H1 (cell line): ENCODE results near the gene PFKP. TPM values are rescaled to one million over a fixed set of nuclear protein-coding genes. Genes with fewer than 3 reads are reported as not detected.

Experiments
- CTCF ChIA-PET: fragments of 300-600 bp; sonication (Branson Sonifier 250); formaldehyde crosslinking; loops from one replicate; lab custom pipeline; 2021; ENCODE audit not compliant: partially characterized antibody; lab: Charles Lee
- POLR2A ChIA-PET: fragments of 300-600 bp; sonication (Branson Sonifier 250); formaldehyde crosslinking; loops from one replicate; lab custom pipeline; 2021; ENCODE audit warnings: inconsistent platforms; ENCODE audit not compliant: partially characterized antibody; lab: Charles Lee
- DNase-seq, 2 experiments: peaks; one replicate each; pipeline versions ENCODE4 v3.0.0 to v3.0.0-alpha.2; 2010 to 2022; ENCODE audit warnings: low spot score in 2 of 2, low read depth in 1 of 2, mixed read lengths in 1 of 2
- FAIRE-seq: peaks from 2 replicates; lab custom pipeline; 2011; peaks lifted over from hg19 to GRCh38; lab: Jason Lieb, UNC
- H2AFZ ChIP-seq: 2 replicates; pipeline ENCODE4 v1.8.1; 2012; ENCODE audit warnings: low read length, inconsistent platforms
- H2AK5ac ChIP-seq: 2 replicates; pipeline ENCODE4 v1.6.1; 2013; ENCODE audit warnings: low read depth, low read length
- H2BK120ac ChIP-seq: replicated peaks from 2 replicates; pipeline ENCODE3; 2013; ENCODE audit warnings: low read depth, low read length, inconsistent platforms
- H2BK12ac ChIP-seq: 2 replicates; pipeline ENCODE4 v1.6.1; 2013; ENCODE audit warnings: low read depth, low read length
- H2BK15ac ChIP-seq: 2 replicates; pipeline ENCODE4 v1.6.1; 2013; ENCODE audit warnings: low read length
- H2BK20ac ChIP-seq: 2 replicates; pipeline ENCODE4 v1.6.1; 2013; ENCODE audit warnings: low read length
- H2BK5ac ChIP-seq: 2 replicates; pipeline ENCODE4 v1.6.1; 2013; ENCODE audit warnings: low read depth, low read length
- H3K14ac ChIP-seq: 2 replicates; pipeline ENCODE4 v1.6.1; 2013; ENCODE audit warnings: inconsistent platforms; ENCODE audit not compliant: insufficient read length
- H3K18ac ChIP-seq: 2 replicates; pipeline ENCODE4 v1.6.1; 2013; ENCODE audit warnings: low read length; ENCODE audit errors: extremely low read depth
- H3K23ac ChIP-seq: 2 replicates; pipeline ENCODE4 v1.6.1; 2013; ENCODE audit warnings: inconsistent platforms; ENCODE audit not compliant: insufficient read length
- H3K23me2 ChIP-seq: 2 replicates; pipeline ENCODE4 v1.6.1; 2013; ENCODE audit warnings: low read depth, low read length
- H3K27ac ChIP-seq: 2 replicates; pipeline ENCODE4 v1.6.1; 2011; ENCODE audit warnings: low read depth, low read length, inconsistent platforms
- H3K27me3 ChIP-seq, 4 experiments: replicated peaks in 1 of 4; 1 replicate in 1 of 4; 2 replicates in 3 of 4; pipeline versions ENCODE4 v1.6.1 to v1.8.1; 2011 to 2013; ENCODE audit warnings: low read length in 3 of 4, mild to moderate bottlenecking in 3 of 4, inconsistent platforms in 2 of 4, mixed read lengths in 2 of 4, moderate library complexity in 1 of 4; ENCODE audit not compliant: control insufficient read depth in 3 of 4, insufficient read depth in 3 of 4; ENCODE audit errors: extremely low read depth in 1 of 4
- H3K36me3 ChIP-seq, 4 experiments: 2 replicates each; pipeline versions ENCODE4 v1.6.1 to v1.8.1; 2011 to 2013; ENCODE audit warnings: mild to moderate bottlenecking in 4 of 4, low read length in 3 of 4, moderate library complexity in 2 of 4, control low read depth in 1 of 4, inconsistent platforms in 1 of 4; ENCODE audit not compliant: insufficient read depth in 4 of 4, control insufficient read depth in 2 of 4
- H3K4ac ChIP-seq: replicated peaks from 2 replicates; pipeline ENCODE3; 2013; ENCODE audit warnings: low read length, low read depth, mixed read lengths, inconsistent platforms; ENCODE audit not compliant: insufficient read length
- H3K4me1 ChIP-seq, 4 experiments: replicated peaks in 1 of 4; 1 replicate in 1 of 4; 2 replicates in 3 of 4; pipeline versions ENCODE4 v1.6.1 to v1.8.1; 2011 to 2013; ENCODE audit warnings: low read length in 3 of 4, inconsistent platforms in 2 of 4, mixed read lengths in 1 of 4; ENCODE audit not compliant: insufficient read depth in 4 of 4, control insufficient read depth in 3 of 4
- H3K4me2 ChIP-seq, 2 experiments: 2 replicates each; pipeline versions ENCODE4 v1.6.1 to v1.8.1; 2011 to 2013; ENCODE audit warnings: low read depth in 2 of 2, low read length in 2 of 2, control low read depth in 1 of 2, inconsistent platforms in 1 of 2, mild to moderate bottlenecking in 1 of 2; ENCODE audit not compliant: insufficient read depth in 1 of 2
- H3K4me3 ChIP-seq, 4 experiments: fragments of 200-600, 300-600 bp in 1 of 4; sonication (generic), shearing (Covaris generic), sonication (Bioruptor Twin) in 1 of 4; 2 replicates each; pipeline versions ENCODE4 v1.5.1 to v1.8.1; 2011 to 2016; ENCODE audit warnings: low read length in 4 of 4, low read depth in 3 of 4, control low read depth in 2 of 4, inconsistent platforms in 2 of 4, mild to moderate bottlenecking in 2 of 4, mixed read lengths in 1 of 4, moderate library complexity in 1 of 4; ENCODE audit not compliant: insufficient read depth in 2 of 4; ENCODE audit errors: extremely low read depth in 1 of 4
- H3K56ac ChIP-seq: replicated peaks from 2 replicates; pipeline ENCODE3; 2013; ENCODE audit warnings: low read depth, mild to moderate bottlenecking, mixed read lengths, low read length, inconsistent platforms; ENCODE audit not compliant: insufficient read length
- H3K79me1 ChIP-seq: 2 replicates; pipeline ENCODE4 v1.6.1; 2013; ENCODE audit warnings: low read depth, low read length, control low read depth
- H3K79me2 ChIP-seq, 2 experiments: 2 replicates each; pipeline versions ENCODE4 v1.6.1 to v1.8.1; 2012 to 2013; ENCODE audit warnings: low read length in 2 of 2, mild to moderate bottlenecking in 2 of 2, inconsistent platforms in 1 of 2; ENCODE audit not compliant: insufficient read depth in 2 of 2, control insufficient read depth in 1 of 2
- H3K9ac ChIP-seq, 4 experiments: replicated peaks in 1 of 4; 1 replicate in 1 of 4; 2 replicates in 3 of 4; pipeline versions ENCODE4 v1.6.1 to v1.8.1; 2011 to 2013; ENCODE audit warnings: low read depth in 3 of 4, low read length in 3 of 4, control low read depth in 2 of 4, mild to moderate bottlenecking in 2 of 4, moderate library complexity in 2 of 4, inconsistent platforms in 1 of 4; ENCODE audit errors: extremely low read depth in 1 of 4
- H3K9me3 ChIP-seq, 2 experiments: 2 replicates each; pipeline versions ENCODE4 v1.6.1 to v1.8.1; 2012 to 2013; ENCODE audit warnings: mild to moderate bottlenecking in 2 of 2, moderate library complexity in 2 of 2, control low read depth in 1 of 2, inconsistent platforms in 1 of 2, low read depth in 1 of 2, low read length in 1 of 2, mixed read lengths in 1 of 2; ENCODE audit not compliant: insufficient read depth in 2 of 2
- H4K20me1 ChIP-seq, 2 experiments: replicated peaks in 1 of 2; 2 replicates each; pipeline versions ENCODE3 to v1.8.1; 2011 to 2013; ENCODE audit warnings: inconsistent platforms in 2 of 2, low read length in 2 of 2, mild to moderate bottlenecking in 1 of 2; ENCODE audit not compliant: insufficient read depth in 2 of 2, control insufficient read depth in 1 of 2
- H4K5ac ChIP-seq: 2 replicates; pipeline ENCODE4 v1.6.1; 2013; ENCODE audit warnings: low read length, low read depth, mixed read lengths, inconsistent platforms; ENCODE audit not compliant: insufficient read length
- H4K8ac ChIP-seq: 2 replicates; pipeline ENCODE4 v1.8.0; 2013; ENCODE audit warnings: mild to moderate bottlenecking, moderate library complexity, low read length, inconsistent platforms; ENCODE audit not compliant: insufficient read depth; ENCODE audit errors: extremely low read depth
- H4K91ac ChIP-seq: replicated peaks from 2 replicates; pipeline ENCODE3; 2013; ENCODE audit warnings: low read length, mixed read lengths, inconsistent platforms; ENCODE audit not compliant: insufficient read length
- BCL11A ChIP-seq, 2 experiments: IDR thresholded peaks; one replicate each; pipeline ENCODE4 v1.6.1; 2011; ENCODE audit warnings: low read depth in 2 of 2, low read length in 2 of 2, mild to moderate bottlenecking in 2 of 2
- CBX5 ChIP-seq: fragments of 300-800, 300-1000 bp; sonication (generic); IDR thresholded peaks from 2 replicates; pipeline ENCODE4 v1.7.1; 2016; ENCODE audit warnings: antibody characterized with exemption, low read length, low read depth
- JUND ChIP-seq: IDR thresholded peaks from 2 replicates; pipeline ENCODE4 v1.6.1; 2011; ENCODE audit warnings: mild to moderate bottlenecking, improper control_type of control experiment, low read length
- MAFK ChIP-seq: IDR thresholded peaks from 2 replicates; pipeline ENCODE4 v1.6.1; 2012; ENCODE audit warnings: low read depth, mild to moderate bottlenecking, improper control_type of control experiment, low read length
- RAD21 ChIP-seq, 2 experiments: IDR thresholded peaks in 1 of 2; conservative IDR thresholded peaks in 1 of 2; 2 replicates each; pipeline ENCODE4 v1.6.1; 2011; ENCODE audit warnings: low read depth in 2 of 2, low read length in 2 of 2, improper control_type of control experiment in 1 of 2, inconsistent platforms in 1 of 2, mild to moderate bottlenecking in 1 of 2, moderate library complexity in 1 of 2
- RNF2 ChIP-seq: fragments of 200-900, 300-1000 bp; sonication (generic); IDR thresholded peaks from 2 replicates; pipeline ENCODE4 v1.7.1; 2016; ENCODE audit warnings: borderline replicate concordance, low read depth, mild to moderate bottlenecking, antibody characterized with exemption, low read length; ENCODE audit not compliant: poor library complexity, severe bottlenecking; ENCODE audit errors: missing control alignments
- SUZ12 ChIP-seq: fragments of 200-600 bp; sonication (generic); IDR thresholded peaks from 2 replicates; pipeline ENCODE4 v1.6.1; 2012; ENCODE audit warnings: mild to moderate bottlenecking, inconsistent platforms, low read length, moderate library complexity, mixed read lengths
- WGBS, 2 experiments: shearing (Covaris generic) in 1 of 2; methylation state at CpG; one replicate each; pipeline versions ENCODE4 v1.1.6 to v1.1.7; 2013 to 2015; ENCODE audit warnings: low lambda C conversion rate in 2 of 2, mixed read lengths in 2 of 2, inconsistent platforms in 1 of 2, low coverage in 1 of 2, missing lambda C conversion rate in 1 of 2; ENCODE audit not compliant: insufficient replicate concordance in 2 of 2, insufficient coverage in 1 of 2, insufficient read length in 1 of 2; ENCODE audit errors: extremely low coverage in 1 of 2, missing lambda C conversion rate in 1 of 2; 5-methylcytosine and 5-hydroxymethylcytosine counted together
- polyA plus RNA-seq, 7 experiments: library from polyadenylated mRNA; depleted of rRNA in 3 of 7; stranded (reverse) in 5 of 7; unstranded in 2 of 7; fragments of >200 nt in 5 of 7; fragments of 200-250 nt in 2 of 7; gene quantifications; 1 replicate in 5 of 7; 2 replicates in 1 of 7; 4 replicates in 1 of 7; pipeline versions ENCODE4 v1.2.1 to v1.2.3, GENCODE V29; 2011 to 2013; ENCODE audit warnings: missing spikeins in 2 of 7, mixed read lengths in 2 of 7
- total RNA-seq: library from RNA; stranded (reverse); fragmentation: NEBNext Ultra II Directional; extraction: Animal tissue kit (Norgen Biotek cat#: 25700); gene quantifications from 2 replicates; pipeline ENCODE4 v1.2.1, GENCODE V29; 2021
- TF ChIP-seq, protein P1 (sequence below), 3 experiments: IDR thresholded peaks; 1 replicate in 2 of 3; 2 replicates in 1 of 3; pipeline versions ENCODE4 v1.5.1 to v1.6.1; 2011; ENCODE audit warnings: low read length in 3 of 3, mild to moderate bottlenecking in 3 of 3, inconsistent platforms in 2 of 3, low read depth in 1 of 3, moderate library complexity in 1 of 3; ENCODE audit not compliant: insufficient read depth in 1 of 3; ENCODE audit errors: control extremely low read depth in 1 of 3

The PFKP gene
- total and polyA plus RNA-seq, 2 of the 8 experiments (the other 6 are each of a cell fraction or from before 2014, with no cell fraction given) = 51.2 to 128 TPM

DNA sequence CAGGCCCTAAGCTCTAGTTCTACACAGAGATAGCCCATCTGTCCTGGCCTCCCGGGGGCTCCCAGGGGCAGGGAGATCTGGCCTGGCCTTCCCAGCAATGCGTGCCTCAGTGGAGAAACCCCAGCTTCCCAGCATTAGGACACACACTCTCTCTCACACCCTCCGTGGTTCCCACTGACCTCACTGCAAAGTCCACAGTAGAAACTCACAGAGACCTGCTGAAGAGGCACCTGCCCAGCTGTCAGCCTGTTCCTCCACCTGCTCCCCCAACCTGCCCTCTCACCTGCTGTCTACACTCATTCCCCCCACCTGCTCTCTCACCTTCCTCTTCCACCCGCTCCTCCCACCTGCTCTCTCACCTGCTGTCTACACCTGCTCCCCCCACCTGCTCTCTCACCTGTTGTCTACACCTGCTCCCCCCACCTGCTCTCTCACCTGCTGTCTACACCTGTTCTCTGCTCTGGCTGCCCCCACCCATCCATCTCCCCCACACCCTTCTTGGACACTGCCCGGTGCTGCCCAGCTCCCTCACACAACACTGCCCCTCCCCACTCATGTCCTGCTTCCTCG lies 21.1 kb upstream of the PFKP start:
- FAIRE-seq (no peak), DNase-seq (no peak)
- Histone ChIP-seq H3K23me2 (peaks cover 2% of the 10 kb centered on the region; the same call in 1 of the 2 replicates), H4K91ac (peak overlapping the region; percentile 56), H4K8ac (no peak overlapping the region; the same call in 1 of the 2 replicates), H3K4me2 (peak overlapping the region in 1 of 2 experiments; percentile 31; a peak in 2 of 4 replicates), H2AK5ac (peak overlapping the region; percentile 13; the same call in 1 of the 2 replicates), H3K56ac (no peak overlapping the region), H3K9ac (no peak overlapping the region), H3K79me1 (no peaks in the 10 kb centered on the region), H2BK12ac (peak overlapping the region; percentile 96), H3K4ac (no peak overlapping the region), H2BK15ac (peak overlapping the region; percentile 95; the same call in 1 of the 2 replicates), H3K18ac (peak overlapping the region; percentile 90), H2BK5ac (peak overlapping the region; percentile 78; the same call in 1 of the 2 replicates), H4K5ac (no peak overlapping the region), H3K4me3 (no peak overlapping the region), H3K79me2 (no peaks in the 10 kb centered on the region), H2BK120ac (no peak overlapping the region), H2AFZ (peak overlapping the region; percentile 46; the same call in 1 of the 2 replicates), H3K27me3 (no peaks in the 10 kb centered on the region), H3K23ac (no peak overlapping the region), H3K9me3 (peaks cover 0 to 2% of the 10 kb centered on the region in 2 experiments; a peak in 2 of 4 replicates), H3K14ac (no peak overlapping the region), H3K27ac (no peak overlapping the region), H4K20me1 (no peaks in the 10 kb centered on the region), H2BK20ac (peak overlapping the region; percentile 80; the same call in 1 of the 2 replicates), H3K36me3 (no peaks in the 10 kb centered on the region), H3K4me1 (peaks cover 0 to 21% (median 11%) of the 10 kb centered on the region in 4 experiments; a peak in 5 of 7 replicates)
- TF ChIP-seq, protein P1, sequence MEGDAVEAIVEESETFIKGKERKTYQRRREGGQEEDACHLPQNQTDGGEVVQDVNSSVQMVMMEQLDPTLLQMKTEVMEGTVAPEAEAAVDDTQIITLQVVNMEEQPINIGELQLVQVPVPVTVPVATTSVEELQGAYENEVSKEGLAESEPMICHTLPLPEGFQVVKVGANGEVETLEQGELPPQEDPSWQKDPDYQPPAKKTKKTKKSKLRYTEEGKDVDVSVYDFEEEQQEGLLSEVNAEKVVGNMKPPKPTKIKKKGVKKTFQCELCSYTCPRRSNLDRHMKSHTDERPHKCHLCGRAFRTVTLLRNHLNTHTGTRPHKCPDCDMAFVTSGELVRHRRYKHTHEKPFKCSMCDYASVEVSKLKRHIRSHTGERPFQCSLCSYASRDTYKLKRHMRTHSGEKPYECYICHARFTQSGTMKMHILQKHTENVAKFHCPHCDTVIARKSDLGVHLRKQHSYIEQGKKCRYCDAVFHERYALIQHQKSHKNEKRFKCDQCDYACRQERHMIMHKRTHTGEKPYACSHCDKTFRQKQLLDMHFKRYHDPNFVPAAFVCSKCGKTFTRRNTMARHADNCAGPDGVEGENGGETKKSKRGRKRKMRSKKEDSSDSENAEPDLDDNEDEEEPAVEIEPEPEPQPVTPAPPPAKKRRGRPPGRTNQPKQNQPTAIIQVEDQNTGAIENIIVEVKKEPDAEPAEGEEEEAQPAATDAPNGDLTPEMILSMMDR (IDR thresholded peaks at IDR 0.05; ENCODE audit: control extremely low read depth in 1 of 3, insufficient read depth in 1 of 3, low read depth in 1 of 3, low read length in 3 of 3) = no peak
- TF ChIP-seq RNF2 (no peak), JUND (no peak), CBX5 (no peak), BCL11A (IDR thresholded peaks at IDR 0.05; ENCODE audit: low read depth in 2 of 2, low read length in 2 of 2) (no peak), SUZ12 (no peak), MAFK (no peak), RAD21 (IDR thresholded peaks at IDR 0.05 in 1 of 2, conservative IDR thresholded peaks at IDR 0.05 in 1 of 2; ENCODE audit: low read depth in 2 of 2, low read length in 2 of 2) (no peak)
- WGBS, 2 experiments = 81% methylated on average over 4 of the region's 6 CpGs; no CpG with 5 or more reads in 1 of the 2 experiments
- CTCF ChIA-PET = interaction anchor here (0.6 to 4.9 kb wide), 8 partner anchors 9 to 332 kb away, joined by 3 to 94 read pairs (median 4); no protein-coding TSS in a partner anchor
- POLR2A ChIA-PET = interaction anchor here (1.2 kb wide), 1 partner anchor 20 kb away, joined by 3 read pairs; no protein-coding TSS in a partner anchor
